Thyroid gland (tissue), 4 donors: ENCODE data around the gene NANOS3.
A peak's percentile ranks its signal among the peaks of the same experiment; 100 is the strongest.

Experiments used
- CTCF ChIP-seq, 6 experiments: fragments of 200-600 bp in 3 of 6; fragments of 450-650 bp in 3 of 6; sonication (generic) in 3 of 6; IDR thresholded peaks; one replicate each; pipeline ENCODE4 v1.5.1; 2016 to 2019; ENCODE audit warnings: antibody characterized with exemption in 6 of 6, mild to moderate bottlenecking in 2 of 6, inconsistent platforms in 1 of 6, moderate library complexity in 1 of 6
- POLR2A ChIP-seq, 2 donors: fragments of 450-650 bp; IDR thresholded peaks; one replicate each; pipeline ENCODE4 v1.6.1; 2017; ENCODE audit warnings: antibody characterized with exemption in 2 of 2, mild to moderate bottlenecking in 2 of 2, moderate library complexity in 1 of 2

GRCh38 chr19:13849991-13850909 is 26.7 kb upstream of the NANOS3 start:
- no peak for TF ChIP-seq CTCF (IDR thresholded peaks at IDR 0.05)
- peak in 1 of 2 donors; percentile 15 for TF ChIP-seq POLR2A (IDR thresholded peaks at IDR 0.05)
